ENCODE results near the gene MBD3L2B. TPM values are rescaled to one million over a fixed set of nuclear protein-coding genes. Genes with fewer than 3 reads are reported as not detected.

MBD3L2B gene
- total and polyA plus RNA-seq, 2 donors (not counting 1 experiment from before 2014, with no cell fraction given), result not detected

- no peak overlapping the region for H2AFZ ChIP-seq (ENCODE audit: insufficient read depth, low read depth, low read length, poor library complexity, severe bottlenecking)
- ChIA-PET CTCF (no interaction called here), POLR2A (no interaction called here)
- H3K36me3 ChIP-seq (replicated peaks in 1 of 2; ENCODE audit: control extremely low read depth in 1 of 2, control insufficient read depth in 1 of 2, extremely low read depth in 1 of 2, insufficient read depth in 2 of 2, low read length in 1 of 2), result no peaks in the 10 kb centered on the region
- H3K9ac ChIP-seq (ENCODE audit: low read length), result no peak overlapping the region
- Mint-ChIP-seq H3K9me3 (ENCODE audit: insufficient read depth) (peaks cover 6% of the 10 kb centered on the region), H3K27ac (no peak overlapping the region), H3K4me1 (peaks cover 3% of the 10 kb centered on the region), H3K27me3 (peaks cover 7% of the 10 kb centered on the region), H3K4me3 (no peak overlapping the region)
- H3K4me2 ChIP-seq (replicated peaks; ENCODE audit: low read depth, low read length, poor library complexity, severe bottlenecking), result no peak overlapping the region
- TF ChIP-seq EZH2 (IDR thresholded peaks at IDR 0.05; ENCODE audit: borderline replicate concordance, insufficient read depth, low read depth, low read length, poor library complexity, severe bottlenecking), result no peak
- TF ChIP-seq CTCF (IDR thresholded peaks at IDR 0.05), result no peak
- H3K9me3 ChIP-seq (ENCODE audit: control extremely low read depth in 1 of 3, control insufficient read depth in 2 of 3, insufficient read depth in 1 of 3, low read length in 2 of 3), result peaks cover 0 to 3% (median 0%) of the 10 kb centered on the region in 3 donors
- intact Hi-C loops (cut with micrococcal nuclease), result no loop called here
- no peak overlapping the region for H3K27ac ChIP-seq (ENCODE audit: low read length in 2 of 2)
- H3K4me3 ChIP-seq (ENCODE audit: control extremely low read depth in 1 of 5, extremely low read depth in 1 of 5, insufficient read depth in 1 of 5, low read depth in 2 of 5, low read length in 4 of 5), result no peak overlapping the region
- H3K27me3 ChIP-seq (replicated peaks in 1 of 4; ENCODE audit: control extremely low read depth in 1 of 4, control insufficient read depth in 3 of 4, insufficient read depth in 4 of 4, low read length in 3 of 4), result no peaks in the 10 kb centered on the region
- no peak for DNase-seq
- H3K79me2 ChIP-seq (ENCODE audit: control insufficient read depth, insufficient read depth, low read length), result no peaks in the 10 kb centered on the region
- ATAC-seq (ENCODE audit: low read depth), result no peak
- 98% methylated on average over 6 of the region's 7 CpGs for WGBS (ENCODE audit: insufficient coverage)
- H3K4me1 ChIP-seq (ENCODE audit: control insufficient read depth in 2 of 2, insufficient read depth in 2 of 2, low read length in 2 of 2), result no peaks in the 10 kb centered on the region
- no peaks in the 10 kb centered on the region for H4K20me1 ChIP-seq (ENCODE audit: control insufficient read depth, insufficient read depth, low read length, poor library complexity, severe bottlenecking)
Measured at GRCh38 chr19:6999933-7000332, 21.3 kb downstream of the MBD3L2B start.

GRCh38 chr19:6997679-6998445 is 23.4 kb downstream of the MBD3L2B start:
- no peak for TF ChIP-seq EZH2 (IDR thresholded peaks at IDR 0.05; ENCODE audit: borderline replicate concordance, insufficient read depth, low read depth, low read length, poor library complexity, severe bottlenecking)
- TF ChIP-seq CTCF (IDR thresholded peaks at IDR 0.05), result no peak
- 62% methylated on average over 9 of the region's 15 CpGs for WGBS (ENCODE audit: insufficient coverage)
- ATAC-seq (ENCODE audit: low read depth) (no peak), DNase-seq (no peak)
- CTCF ChIA-PET, result no interaction called here
- Histone ChIP-seq H3K27me3 (replicated peaks in 1 of 4; ENCODE audit: control extremely low read depth in 1 of 4, control insufficient read depth in 3 of 4, insufficient read depth in 4 of 4, low read length in 3 of 4) (no peaks in the 10 kb centered on the region), H3K27ac (ENCODE audit: low read length in 2 of 2) (no peak overlapping the region), H3K9me3 (ENCODE audit: control extremely low read depth in 1 of 3, control insufficient read depth in 2 of 3, insufficient read depth in 1 of 3, low read length in 2 of 3) (peaks cover 0 to 3% (median 0%) of the 10 kb centered on the region in 3 donors), H3K4me2 (replicated peaks; ENCODE audit: low read depth, low read length, poor library complexity, severe bottlenecking) (no peak overlapping the region), H4K20me1 (ENCODE audit: control insufficient read depth, insufficient read depth, low read length, poor library complexity, severe bottlenecking) (no peaks in the 10 kb centered on the region), H3K4me1 (ENCODE audit: control insufficient read depth in 2 of 2, insufficient read depth in 2 of 2, low read length in 2 of 2) (no peaks in the 10 kb centered on the region), H3K9ac (ENCODE audit: low read length) (no peak overlapping the region), H3K4me3 (ENCODE audit: control extremely low read depth in 1 of 5, extremely low read depth in 1 of 5, insufficient read depth in 1 of 5, low read depth in 2 of 5, low read length in 4 of 5) (no peak overlapping the region), H3K79me2 (ENCODE audit: control insufficient read depth, insufficient read depth, low read length) (no peaks in the 10 kb centered on the region), H3K36me3 (replicated peaks in 1 of 2; ENCODE audit: control extremely low read depth in 1 of 2, control insufficient read depth in 1 of 2, extremely low read depth in 1 of 2, insufficient read depth in 2 of 2, low read length in 1 of 2) (no peaks in the 10 kb centered on the region), H2AFZ (ENCODE audit: insufficient read depth, low read depth, low read length, poor library complexity, severe bottlenecking) (peak overlapping the region; percentile 47)
- Mint-ChIP-seq H3K4me3 (no peak overlapping the region), H3K27ac (no peak overlapping the region), H3K27me3 (peaks cover 7% of the 10 kb centered on the region), H3K9me3 (ENCODE audit: insufficient read depth) (peaks cover 8% of the 10 kb centered on the region), H3K4me1 (peaks cover 3% of the 10 kb centered on the region)
- POLR2A ChIA-PET, result no interaction called here
- intact Hi-C loops (cut with micrococcal nuclease), result no loop called here

Data from B cell (primary cell).